Astrocyte (in vitro differentiated cells and primary cell): ENCODE results near the gene ZBTB46. TPM values are rescaled to one million over a fixed set of nuclear protein-coding genes. Genes with fewer than 3 reads are reported as not detected.

Experiments used
- DNase-seq: peaks from one replicate; pipeline ENCODE4 v3.0.0-alpha.2; 2010; ENCODE audit warnings: low read depth
- FAIRE-seq: peaks from 2 replicates; lab custom pipeline; 2011; peaks lifted over from hg19 to GRCh38; lab: Jason Lieb, UNC
- H2AFZ ChIP-seq: 2 replicates; pipeline ENCODE4 v1.6.0; 2012; ENCODE audit warnings: low read depth, low read length, inconsistent platforms
- H3K27ac ChIP-seq: 2 replicates; pipeline ENCODE4 v1.5.1; 2011; ENCODE audit warnings: low read depth, low read length, inconsistent platforms
- H3K27me3 ChIP-seq: 2 replicates; pipeline ENCODE4 v1.6.0; 2011; ENCODE audit warnings: low read length, inconsistent platforms; ENCODE audit not compliant: insufficient read depth
- H3K36me3 ChIP-seq: 2 replicates; pipeline ENCODE4 v1.5.1; 2011; ENCODE audit warnings: low read length, inconsistent platforms; ENCODE audit not compliant: insufficient read depth
- H3K4me1 ChIP-seq: 2 replicates; pipeline ENCODE4 v1.5.1; 2011; ENCODE audit warnings: low read length, inconsistent platforms; ENCODE audit not compliant: insufficient read depth
- H3K4me2 ChIP-seq: 2 replicates; pipeline ENCODE4 v1.6.0; 2012; ENCODE audit warnings: low read length, inconsistent platforms
- H3K4me3 ChIP-seq: 2 replicates; pipeline ENCODE4 v1.5.1; 2011; ENCODE audit warnings: low read depth, mild to moderate bottlenecking, low read length, inconsistent platforms; ENCODE audit not compliant: insufficient read depth
- H3K79me2 ChIP-seq: 2 replicates; pipeline ENCODE4 v1.6.0; 2012; ENCODE audit warnings: mild to moderate bottlenecking, low read length, inconsistent platforms; ENCODE audit not compliant: insufficient read depth
- H3K9ac ChIP-seq: 2 replicates; pipeline ENCODE4 v1.6.0; 2012; ENCODE audit warnings: mild to moderate bottlenecking, low read length, inconsistent platforms
- H3K9me3 ChIP-seq: 2 replicates; pipeline ENCODE4 v1.5.1; 2012; ENCODE audit warnings: low read depth, mild to moderate bottlenecking, low read length, inconsistent platforms; ENCODE audit not compliant: insufficient read depth
- H4K20me1 ChIP-seq: 2 replicates; pipeline ENCODE4 v1.6.0; 2012; ENCODE audit warnings: low read length, inconsistent platforms; ENCODE audit not compliant: insufficient read depth
- H3K27ac Mint-ChIP-seq: one replicate; pipeline ENCODE4 v1.8.0; 2021; ENCODE audit warnings: mild to moderate bottlenecking, mixed read lengths; ENCODE audit not compliant: unreplicated experiment
- H3K27me3 Mint-ChIP-seq: one replicate; pipeline ENCODE4 v1.8.0; 2021; ENCODE audit warnings: low read depth, mixed read lengths; ENCODE audit not compliant: unreplicated experiment
- H3K36me3 Mint-ChIP-seq: one replicate; pipeline ENCODE4 v1.8.0; 2021; ENCODE audit warnings: low read depth, mixed read lengths; ENCODE audit not compliant: unreplicated experiment
- H3K4me1 Mint-ChIP-seq: one replicate; pipeline ENCODE4 v1.8.0; 2021; ENCODE audit warnings: low read depth, mixed read lengths; ENCODE audit not compliant: unreplicated experiment
- H3K4me3 Mint-ChIP-seq: one replicate; pipeline ENCODE4 v1.8.0; 2021; ENCODE audit warnings: mild to moderate bottlenecking, moderate library complexity, mixed read lengths; ENCODE audit not compliant: unreplicated experiment
- H3K9me3 Mint-ChIP-seq: one replicate; pipeline ENCODE4 v1.8.0; 2021; ENCODE audit warnings: mild to moderate bottlenecking, mixed read lengths; ENCODE audit not compliant: unreplicated experiment
- EZH2 ChIP-seq: IDR thresholded peaks from 2 replicates; pipeline ENCODE4 v1.6.1; 2012; ENCODE audit warnings: mild to moderate bottlenecking, low read length, inconsistent platforms; ENCODE audit not compliant: insufficient read depth
- total RNA-seq: library from RNA; stranded (reverse); gene quantifications from 2 replicates; pipeline ENCODE4 v1.2.1, GENCODE V29; 2021
- TF ChIP-seq, protein P1 (sequence below): IDR thresholded peaks from 2 replicates; pipeline ENCODE4 v1.5.1; 2011; ENCODE audit warnings: low read depth, mild to moderate bottlenecking, inconsistent platforms, low read length, moderate library complexity; ENCODE audit not compliant: insufficient read depth

The ZBTB46 gene
- total RNA-seq, 1 donor from 2014 or later = 13.9 TPM

GRCh38 chr20:63701329-63702035 is 129.6 kb downstream of the ZBTB46 start:
- Histone ChIP-seq H3K27ac (no peak overlapping the region), H3K9me3 (no peaks in the 10 kb centered on the region), H3K4me2 (no peak overlapping the region), H3K4me1 (peaks cover 40% of the 10 kb centered on the region), H4K20me1 (peaks cover 13% of the 10 kb centered on the region), H3K4me3 (no peak overlapping the region), H3K27me3 (no peaks in the 10 kb centered on the region), H3K36me3 (peaks cover 9% of the 10 kb centered on the region), H3K79me2 (peaks cover 42% of the 10 kb centered on the region), H2AFZ (no peak overlapping the region), H3K9ac (no peak overlapping the region)
- no peak for DNase-seq
- TF ChIP-seq, protein P1, sequence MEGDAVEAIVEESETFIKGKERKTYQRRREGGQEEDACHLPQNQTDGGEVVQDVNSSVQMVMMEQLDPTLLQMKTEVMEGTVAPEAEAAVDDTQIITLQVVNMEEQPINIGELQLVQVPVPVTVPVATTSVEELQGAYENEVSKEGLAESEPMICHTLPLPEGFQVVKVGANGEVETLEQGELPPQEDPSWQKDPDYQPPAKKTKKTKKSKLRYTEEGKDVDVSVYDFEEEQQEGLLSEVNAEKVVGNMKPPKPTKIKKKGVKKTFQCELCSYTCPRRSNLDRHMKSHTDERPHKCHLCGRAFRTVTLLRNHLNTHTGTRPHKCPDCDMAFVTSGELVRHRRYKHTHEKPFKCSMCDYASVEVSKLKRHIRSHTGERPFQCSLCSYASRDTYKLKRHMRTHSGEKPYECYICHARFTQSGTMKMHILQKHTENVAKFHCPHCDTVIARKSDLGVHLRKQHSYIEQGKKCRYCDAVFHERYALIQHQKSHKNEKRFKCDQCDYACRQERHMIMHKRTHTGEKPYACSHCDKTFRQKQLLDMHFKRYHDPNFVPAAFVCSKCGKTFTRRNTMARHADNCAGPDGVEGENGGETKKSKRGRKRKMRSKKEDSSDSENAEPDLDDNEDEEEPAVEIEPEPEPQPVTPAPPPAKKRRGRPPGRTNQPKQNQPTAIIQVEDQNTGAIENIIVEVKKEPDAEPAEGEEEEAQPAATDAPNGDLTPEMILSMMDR = no peak
- no peak for TF ChIP-seq EZH2
- peaks cover 8% of the 10 kb centered on the region for H3K36me3 Mint-ChIP-seq
- H3K4me1 Mint-ChIP-seq = peaks cover 9% of the 10 kb centered on the region
- no peaks in the 10 kb centered on the region for H3K27me3 Mint-ChIP-seq
- FAIRE-seq = no peak
- H3K27ac Mint-ChIP-seq = no peak overlapping the region
- no peak overlapping the region for H3K4me3 Mint-ChIP-seq
- no peaks in the 10 kb centered on the region for H3K9me3 Mint-ChIP-seq

GRCh38 chr20:63701051-63701328 is 130.1 kb downstream of the ZBTB46 start:
- FAIRE-seq (no peak), DNase-seq (no peak)
- Mint-ChIP-seq H3K36me3 (peaks cover 8% of the 10 kb centered on the region), H3K4me3 (no peak overlapping the region), H3K4me1 (peaks cover 7% of the 10 kb centered on the region), H3K27me3 (no peaks in the 10 kb centered on the region), H3K27ac (no peak overlapping the region), H3K9me3 (no peaks in the 10 kb centered on the region)
- H3K36me3 ChIP-seq = peaks cover 9% of the 10 kb centered on the region
- peaks cover 8% of the 10 kb centered on the region for H4K20me1 ChIP-seq
- no peaks in the 10 kb centered on the region for H3K27me3 ChIP-seq
- peaks cover 37% of the 10 kb centered on the region for H3K79me2 ChIP-seq
- H3K4me3 ChIP-seq = no peak overlapping the region
- H3K4me1 ChIP-seq = peaks cover 36% of the 10 kb centered on the region
- H2AFZ ChIP-seq = no peak overlapping the region
- H3K4me2 ChIP-seq = no peak overlapping the region
- TF ChIP-seq, protein P1 = no peak
- no peak for TF ChIP-seq EZH2
- H3K27ac ChIP-seq = no peak overlapping the region
- no peaks in the 10 kb centered on the region for H3K9me3 ChIP-seq
- H3K9ac ChIP-seq = no peak overlapping the region
